ENCODE results near the gene DCANP1. TPM values are rescaled to one million over a fixed set of nuclear protein-coding genes. Genes with fewer than 3 reads are reported as not detected.
"Not testable (repeated sequence)": the region's sequence is repeated elsewhere in the genome, so short reads cannot be mapped to it uniquely, and the experiment has no call there.

DCANP1 gene
- total RNA-seq: not detected

GRCh38 chr5:135447298-135447929, at the start of gene DCANP1:
Gene DCANP1, minus strand, starts transcription at chr5:135447348. Its CDS starts 240 bp downstream, at chr5:135447108.
- DNase-seq: no peak

DNA sequence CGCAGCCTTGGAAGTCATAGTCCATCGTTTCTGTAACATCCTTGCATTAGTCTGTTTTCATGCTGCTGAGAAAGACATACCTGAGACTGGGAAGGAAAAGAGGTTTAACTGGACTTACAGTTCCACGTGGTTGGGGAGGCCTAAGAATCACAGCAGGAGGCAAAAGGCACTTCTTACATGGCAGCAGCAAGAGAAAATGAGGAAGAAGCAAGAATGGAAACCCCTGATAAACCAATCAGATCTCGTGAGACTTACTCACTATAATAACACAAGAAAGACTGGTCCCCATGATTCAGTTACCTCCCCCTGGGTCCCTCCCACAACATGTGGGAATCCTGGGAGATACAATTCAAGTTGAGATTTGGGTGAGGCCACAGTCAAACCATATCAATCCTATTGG, 48.4 kb upstream of the DCANP1 start:
- DNase-seq: not testable (repeated sequence)

DNA sequence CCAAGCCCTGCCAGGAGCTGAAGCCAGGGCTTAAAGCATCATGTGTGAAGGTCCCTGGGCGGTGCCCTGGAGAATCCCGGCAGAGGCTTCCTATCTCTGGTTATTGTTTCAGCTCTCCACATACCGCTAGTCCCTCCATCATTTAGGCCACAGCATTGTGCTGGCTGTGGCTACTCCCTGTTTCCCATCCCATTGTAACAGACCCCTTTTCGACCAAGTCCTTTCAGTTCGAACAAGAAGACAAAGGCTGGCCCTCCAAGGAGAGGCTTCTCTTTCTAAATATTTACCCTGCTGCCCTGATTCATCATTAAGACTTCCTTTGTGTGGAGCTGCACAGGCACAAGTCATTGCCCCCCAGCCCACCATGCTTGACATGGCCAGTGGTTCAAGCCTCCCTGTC, 47.0 kb upstream of the DCANP1 start:
- no peak for DNase-seq

DNA sequence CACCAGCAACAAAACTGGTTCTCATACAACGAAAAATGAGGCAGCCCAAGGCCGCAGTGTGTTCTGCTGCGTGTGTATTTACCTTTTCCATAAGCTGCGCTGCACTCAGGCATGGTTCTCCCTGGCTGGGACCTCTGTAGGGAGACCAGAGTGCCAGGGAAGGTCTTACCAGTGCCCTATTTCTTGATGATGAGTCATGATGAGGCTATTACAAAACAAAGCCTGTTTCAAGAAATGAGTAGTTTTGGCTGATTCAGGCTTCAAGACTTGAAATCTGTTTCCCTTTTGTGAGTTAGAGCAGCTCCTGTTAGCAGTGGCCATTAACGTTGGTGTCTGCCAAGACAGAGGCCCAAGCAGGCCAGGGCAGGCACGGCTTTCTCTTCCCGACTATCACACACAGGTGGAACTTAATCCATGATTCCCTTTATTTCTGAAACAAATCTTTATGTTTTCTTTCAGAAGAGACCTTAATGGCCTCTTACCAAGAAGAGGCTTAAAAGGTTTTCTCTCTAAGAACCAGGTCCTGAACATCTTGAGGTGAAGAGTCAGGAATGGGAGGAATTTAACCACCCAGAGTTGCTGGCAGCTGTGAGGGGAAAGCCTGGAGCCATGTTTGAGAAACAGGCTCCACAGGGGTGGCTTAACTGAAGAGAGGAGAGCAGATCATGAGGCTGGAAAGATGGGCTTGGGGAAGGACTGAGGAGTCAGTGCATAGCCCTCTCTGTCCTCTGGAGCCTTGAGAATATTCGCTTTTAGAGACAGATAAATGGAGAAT, 46.4 kb upstream of the DCANP1 start:
- no peak for DNase-seq

DNA sequence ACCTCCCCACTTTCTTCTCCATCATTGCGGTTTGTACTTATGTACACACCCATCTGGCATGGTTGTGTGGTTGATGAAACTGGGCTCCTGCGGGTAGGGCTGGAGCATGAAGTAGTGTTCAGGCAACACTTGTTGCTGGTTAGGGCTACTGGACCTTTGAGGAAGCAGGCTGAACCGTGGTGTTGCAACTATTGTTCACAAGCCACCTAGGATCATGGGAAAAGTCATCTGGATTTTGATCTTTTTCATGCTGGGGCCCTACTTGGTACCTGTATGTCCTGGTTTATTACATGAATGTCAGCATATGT, 45.1 kb upstream of the DCANP1 start:
- no peak for DNase-seq

DNA sequence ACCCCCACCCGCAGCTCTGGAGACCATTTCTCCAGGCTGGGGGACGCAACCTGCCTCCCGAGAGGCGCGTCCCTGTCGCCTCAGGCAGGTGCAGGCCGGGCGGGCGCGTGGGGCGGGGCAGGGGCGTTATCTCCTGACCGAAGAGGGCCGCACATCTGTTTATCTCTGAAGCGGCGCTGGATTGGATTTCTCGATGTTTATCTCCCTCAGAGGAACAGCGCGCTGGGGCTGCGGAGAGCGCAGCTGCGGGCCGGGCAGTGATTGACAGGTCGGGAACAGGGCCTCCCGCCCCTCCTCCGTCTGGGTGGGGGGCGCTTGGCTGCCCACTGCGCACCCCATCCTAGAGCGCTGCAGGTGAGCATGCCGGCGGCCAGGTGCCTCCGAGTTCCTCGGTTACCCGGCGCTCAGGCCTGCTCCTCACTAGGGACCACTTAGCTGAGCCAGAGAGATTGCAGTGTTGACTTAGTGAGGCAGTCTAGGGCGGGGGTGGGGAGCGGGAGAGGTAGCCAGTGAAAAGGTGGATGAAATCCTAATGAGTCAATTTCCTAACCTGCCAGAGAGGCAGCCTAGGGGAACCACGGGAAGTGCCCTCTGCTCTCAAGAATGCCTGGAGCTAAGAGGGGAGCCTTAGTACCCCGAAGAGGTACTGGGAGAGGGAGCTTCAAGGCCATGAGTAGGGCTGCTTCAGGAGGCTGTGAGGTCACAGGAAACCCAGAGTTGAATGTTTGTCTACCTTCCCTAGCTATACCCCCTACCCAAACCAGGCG, 44.6 kb upstream of the DCANP1 start:
- DNase-seq: no peak

- DNase-seq: no peak
Observed at GRCh38 chr5:135491038-135491551, 43.9 kb upstream of the DCANP1 start.

DNA sequence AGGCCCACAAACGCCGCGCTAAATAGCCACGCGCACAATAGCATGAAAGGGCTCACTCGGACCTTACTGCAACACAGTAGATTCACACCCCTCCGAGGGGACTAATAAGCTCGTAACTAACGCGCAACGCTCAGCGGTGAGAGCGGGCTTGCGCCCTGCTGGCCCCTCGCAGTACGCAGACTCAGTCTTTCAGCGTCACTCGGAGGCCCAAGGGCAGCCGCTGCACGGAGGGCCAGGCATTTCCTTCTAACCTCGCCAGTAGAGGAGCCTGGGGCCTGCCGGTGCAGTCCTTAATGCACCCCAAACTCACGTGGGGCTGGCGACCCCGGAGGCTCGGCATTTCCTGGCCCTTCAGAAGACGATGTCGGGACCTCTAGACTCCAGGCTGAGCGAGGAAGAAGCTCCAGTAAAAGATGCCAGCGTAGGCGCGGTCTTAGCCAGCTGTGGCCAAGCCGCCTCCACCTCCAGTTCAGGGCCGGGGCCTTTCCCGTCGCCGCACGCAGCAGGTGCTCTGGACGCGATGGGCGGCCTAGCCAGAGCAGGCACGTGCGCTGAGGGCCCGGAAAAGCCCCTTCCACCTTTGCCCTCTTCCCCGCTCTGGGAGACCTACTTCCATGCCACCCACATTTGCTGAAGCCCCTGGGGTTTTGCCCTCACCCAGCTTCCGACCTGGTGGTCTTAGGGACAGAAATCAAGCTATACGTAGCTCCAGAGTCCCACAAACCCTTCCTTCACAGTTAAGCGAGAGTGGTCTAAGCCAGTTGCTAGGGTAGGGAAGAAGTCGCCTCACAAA, 43.3 kb upstream of the DCANP1 start:
- no peak for DNase-seq

- DNase-seq: no peak
Observed at GRCh38 chr5:135489466-135490244, 42.5 kb upstream of the DCANP1 start.

DNA sequence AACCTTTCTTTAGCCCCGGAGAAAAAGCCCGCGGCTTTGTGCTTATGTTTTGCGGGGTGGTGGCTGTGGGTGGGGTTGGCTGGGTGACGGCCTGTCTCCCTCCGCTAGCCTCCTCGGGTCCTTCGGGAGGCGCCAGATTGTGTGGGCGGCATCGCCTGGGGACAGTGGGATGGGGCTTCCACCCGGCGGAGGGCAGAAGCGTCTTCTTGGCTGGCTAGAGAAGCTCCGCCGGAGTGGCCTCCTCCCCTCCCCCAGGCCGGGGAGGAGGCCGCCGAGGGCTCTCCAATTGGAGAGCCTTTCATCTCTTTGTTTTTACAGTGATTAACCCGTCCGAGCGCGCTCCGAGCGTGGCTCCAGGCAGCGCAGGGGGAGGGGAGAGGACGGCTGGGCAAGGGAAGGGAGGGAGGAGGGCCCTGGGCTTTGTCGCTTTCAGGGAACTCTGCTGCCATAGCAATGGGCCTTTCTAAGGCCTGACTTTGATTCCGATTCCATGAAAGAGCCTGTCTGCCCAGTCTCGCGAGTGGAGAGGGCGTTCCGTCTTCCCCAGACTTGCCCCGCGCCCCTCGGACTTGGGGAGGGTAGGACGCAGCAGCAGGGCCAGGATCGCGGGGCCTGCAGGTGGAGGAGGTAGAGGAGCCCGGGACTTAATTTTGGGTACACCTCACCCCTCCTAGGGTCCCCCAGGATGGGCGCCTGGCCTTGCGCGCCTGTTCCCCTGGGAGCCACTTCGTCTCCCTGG, 41.7 kb upstream of the DCANP1 start:
- no peak for DNase-seq

DNA sequence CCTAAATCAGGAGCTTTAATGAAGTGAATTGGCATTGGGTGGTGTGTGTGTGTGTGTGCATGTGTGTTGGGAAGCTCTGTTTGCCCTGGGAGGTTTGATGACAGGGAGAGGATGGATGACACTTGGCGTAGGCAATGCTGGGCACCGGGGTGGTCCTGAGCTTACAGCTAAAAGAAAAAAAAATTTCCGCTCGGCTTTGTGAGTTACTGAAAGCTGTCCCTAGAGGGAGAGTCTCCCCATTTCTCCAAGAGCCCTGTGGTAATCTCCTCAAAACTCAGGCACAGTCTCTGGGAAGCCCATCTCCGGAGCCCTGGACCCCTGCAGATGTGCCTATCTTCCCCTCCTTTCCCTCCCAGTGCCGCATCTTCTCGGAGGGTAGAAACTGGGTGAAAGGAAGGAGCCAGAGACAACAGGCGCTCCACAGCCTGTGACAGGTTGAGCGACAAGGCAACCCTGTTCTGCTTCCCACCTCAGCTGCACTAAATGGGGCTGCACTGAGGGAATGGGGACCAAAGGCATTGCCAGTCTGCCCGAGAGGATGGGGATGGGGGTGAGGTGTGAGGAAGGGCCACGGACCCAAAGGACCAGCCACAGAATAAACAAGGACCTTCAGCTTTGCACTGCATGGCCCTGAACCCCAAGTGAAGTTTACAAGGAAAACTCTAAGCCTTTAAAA, 40.8 kb upstream of the DCANP1 start:
- no peak for DNase-seq

DNA sequence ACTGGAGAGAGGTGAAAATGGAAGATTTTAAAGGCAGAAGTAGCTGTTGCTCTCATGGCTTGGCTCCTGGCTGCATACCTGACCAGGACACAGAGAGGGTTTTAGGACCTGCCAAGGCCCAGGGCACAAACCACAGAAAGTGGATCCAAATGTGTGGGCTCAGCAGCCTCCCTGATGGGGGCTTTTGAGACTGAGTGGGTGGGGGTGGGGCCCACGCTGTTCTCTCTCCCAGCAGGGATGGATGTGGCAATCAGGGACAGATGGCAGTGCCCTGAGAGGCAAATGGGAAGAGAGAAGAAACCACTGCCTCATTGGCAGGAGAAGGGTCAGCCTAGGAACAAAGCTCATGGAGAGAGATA, 39.9 kb upstream of the DCANP1 start:
- no peak for DNase-seq

DNA sequence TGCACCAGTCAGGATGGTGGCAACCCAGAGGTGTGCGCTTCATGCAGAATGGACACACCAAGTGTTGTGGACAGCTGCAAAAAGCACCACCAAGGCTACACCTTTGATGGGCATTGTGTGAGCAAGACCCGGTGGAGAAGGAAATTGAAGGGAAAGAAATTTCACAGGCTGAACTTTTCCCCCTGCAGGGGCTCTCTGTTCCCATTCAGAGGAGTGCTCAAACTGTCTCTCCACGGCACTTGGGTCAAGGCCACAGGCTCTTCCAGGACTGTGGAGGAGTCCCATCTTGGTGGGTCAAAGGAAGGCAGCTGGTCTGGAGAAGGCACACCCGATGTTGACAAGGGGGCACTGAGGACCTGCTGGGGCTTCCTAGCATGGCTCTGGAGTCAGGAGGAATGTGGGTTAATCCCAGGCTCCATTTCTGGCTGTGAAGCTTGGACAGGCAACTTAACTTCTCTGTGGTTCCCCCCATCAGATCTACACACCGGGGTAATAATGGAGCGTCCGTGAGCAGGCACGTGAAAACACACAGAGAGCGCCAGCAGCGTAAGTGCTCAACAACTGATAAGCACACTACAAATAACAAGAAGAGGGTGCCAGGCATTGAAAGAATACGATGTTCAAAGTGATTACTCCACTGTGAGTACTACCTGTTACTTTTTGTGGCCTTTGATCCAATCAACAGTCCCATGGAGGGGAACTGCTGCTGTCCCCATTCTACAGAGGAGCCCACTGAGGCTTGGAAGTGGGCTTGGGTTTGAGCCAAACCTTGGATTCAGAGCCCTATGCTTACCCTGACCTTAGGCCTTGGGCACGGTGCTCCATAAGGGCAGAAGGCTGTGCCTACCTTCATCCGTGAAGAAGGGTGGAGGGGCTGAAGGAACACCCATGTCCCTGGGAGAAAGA, 39.2 kb upstream of the DCANP1 start:
- no peak for DNase-seq

DNA sequence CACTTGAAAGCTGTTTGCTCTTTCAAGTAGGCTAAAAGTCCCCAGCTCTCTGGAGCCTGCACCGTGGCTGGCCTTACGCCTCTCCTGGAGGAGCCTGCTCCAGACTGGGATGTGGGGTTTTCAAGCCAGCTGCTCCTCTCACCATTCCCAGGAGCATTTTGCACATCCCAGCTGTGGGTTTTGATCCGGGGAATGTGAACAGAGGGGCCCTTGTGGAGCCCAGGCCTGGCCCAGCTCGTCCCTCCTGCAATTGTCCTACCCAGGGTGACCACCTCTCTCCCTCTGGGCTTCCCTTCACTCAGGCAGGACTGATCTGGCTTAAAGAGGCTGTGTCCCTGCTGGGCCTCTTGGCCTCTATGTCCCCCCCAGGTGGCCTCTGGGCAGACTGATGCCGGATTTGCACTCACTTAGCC, 37.5 kb upstream of the DCANP1 start:
- DNase-seq: no peak

DNA sequence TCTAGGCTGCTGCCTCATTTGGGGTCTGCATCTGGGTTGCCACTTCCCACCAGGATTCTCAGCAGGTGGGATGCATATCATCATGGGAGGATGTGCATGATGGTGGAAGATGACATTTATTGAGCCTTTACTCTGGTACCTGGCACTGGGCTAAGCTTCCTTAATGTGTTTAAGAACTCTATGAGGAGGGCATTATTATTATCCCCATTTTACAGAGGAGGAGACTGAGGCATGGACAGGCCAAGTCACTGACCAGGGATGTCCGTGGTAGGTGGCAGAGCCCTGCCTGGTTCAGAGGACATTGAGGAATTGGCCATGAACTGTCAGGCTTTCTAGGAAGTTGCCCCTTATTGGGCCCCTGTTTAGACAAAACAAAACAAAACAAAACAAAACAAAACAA, 36.1 kb upstream of the DCANP1 start:
- DNase-seq: no peak

- no peak for DNase-seq
Observed at GRCh38 chr5:135482381-135482933, 35.3 kb upstream of the DCANP1 start.

- no peak for DNase-seq
Observed at GRCh38 chr5:135481909-135482311, 34.8 kb upstream of the DCANP1 start.

DNA sequence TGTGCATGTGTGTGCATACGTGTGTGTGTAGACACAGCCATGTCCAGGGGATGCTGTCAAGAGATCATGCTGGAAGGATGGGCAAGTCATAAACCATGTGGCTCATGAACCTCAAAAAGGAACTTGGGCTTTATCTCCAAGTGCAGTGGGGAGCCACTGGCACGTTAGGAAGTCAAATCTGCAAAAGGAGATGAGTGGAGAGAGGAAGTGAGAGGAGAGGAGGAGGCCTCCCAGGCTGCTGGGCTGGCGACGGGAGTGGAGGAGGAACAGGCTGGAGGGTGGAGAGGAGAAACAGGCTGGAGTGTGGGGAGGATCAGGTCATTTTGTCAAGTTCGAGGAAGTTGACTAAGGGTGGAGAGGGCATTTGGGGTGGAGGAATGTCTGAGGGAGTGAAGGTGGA, 34.2 kb upstream of the DCANP1 start:
- DNase-seq: no peak

DNA sequence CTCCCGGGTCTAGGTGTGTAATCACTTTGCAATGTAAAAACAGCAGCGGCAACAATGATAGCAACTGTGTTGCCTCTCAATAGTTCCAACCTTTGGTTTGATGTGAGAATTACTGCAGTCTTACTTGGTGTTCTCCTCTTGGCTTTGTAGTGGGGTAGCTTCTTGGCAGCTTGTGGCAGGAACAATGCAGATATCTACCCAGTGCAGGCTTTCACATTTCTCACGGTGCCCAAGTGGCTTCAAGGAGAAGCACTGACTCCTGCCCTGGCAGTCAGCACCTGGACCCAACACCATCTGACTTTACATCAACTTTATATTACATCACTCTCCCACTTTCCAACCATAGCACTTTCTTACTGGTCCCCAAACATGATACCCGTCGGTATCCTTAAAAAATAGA, 33.4 kb upstream of the DCANP1 start:
- no peak for DNase-seq

Measured in skin of body (tissue), 2 donors.